GM21423 (cell line): ENCODE data around the gene SULT1B1.
"Not testable (repeated sequence)": the region's sequence is repeated elsewhere in the genome, so short reads cannot be mapped to it uniquely, and the experiment has no call there.

ENCODE experiments used
- ATAC-seq: cut with Tn5 transposase; IDR thresholded peaks from one replicate; pipeline ENCODE4 v1.9.1; 2021; ENCODE audit warnings: mild to moderate bottlenecking, moderate library complexity; ENCODE audit not compliant: unreplicated experiment

Gene SULT1B1

GRCh38 chr4:69760455-69760854, at the start of gene SULT1B1:
Gene SULT1B1, minus strand, starts transcription at chr4:69760620. Its CDS starts 5,403 bp downstream, at chr4:69755217.
- no peak for ATAC-seq

- no peak for ATAC-seq
Measured at GRCh38 chr4:69800599-69800998, 40.2 kb upstream of the SULT1B1 start.

GRCh38 chr4:69799337-69799736, 38.9 kb upstream of the SULT1B1 start:
- ATAC-seq, result no peak

- ATAC-seq, result no peak
Measured at GRCh38 chr4:69793732-69794131, 33.3 kb upstream of the SULT1B1 start.

- no peak for ATAC-seq
Measured at GRCh38 chr4:69787879-69788278, 27.5 kb upstream of the SULT1B1 start.

- no peak for ATAC-seq
Measured at GRCh38 chr4:69786547-69786946, 26.1 kb upstream of the SULT1B1 start.

GRCh38 chr4:69785211-69785831, 24.9 kb upstream of the SULT1B1 start:
- no peak for ATAC-seq

GRCh38 chr4:69782651-69783310, 22.4 kb upstream of the SULT1B1 start:
- ATAC-seq, result no peak

- no peak for ATAC-seq
Measured at GRCh38 chr4:69781458-69782418, 21.3 kb upstream of the SULT1B1 start.

- no peak for ATAC-seq
Measured at GRCh38 chr4:69780141-69780540, 19.7 kb upstream of the SULT1B1 start.

GRCh38 chr4:69776696-69777095, 16.3 kb upstream of the SULT1B1 start:
- ATAC-seq, result no peak

GRCh38 chr4:69775321-69775867, 15.0 kb upstream of the SULT1B1 start:
- no peak for ATAC-seq

GRCh38 chr4:69773484-69773883, 13.1 kb upstream of the SULT1B1 start:
- no peak for ATAC-seq

GRCh38 chr4:69768554-69768953, 8.1 kb upstream of the SULT1B1 start:
- not testable (repeated sequence) for ATAC-seq

- ATAC-seq, result no peak
Measured at GRCh38 chr4:69765751-69766150, 5.3 kb upstream of the SULT1B1 start.

GRCh38 chr4:69764311-69764710, 3.9 kb upstream of the SULT1B1 start:
- ATAC-seq, result no peak

GRCh38 chr4:69763233-69763632, 2.8 kb upstream of the SULT1B1 start:
- no peak for ATAC-seq

- no peak for ATAC-seq
Measured at GRCh38 chr4:69759189-69759604, 1.2 kb downstream of the SULT1B1 start.

GRCh38 chr4:69757464-69757863, 3.0 kb downstream of the SULT1B1 start:
- no peak for ATAC-seq

GRCh38 chr4:69754926-69755580, 5.4 kb downstream of the SULT1B1 start:
- no peak for ATAC-seq

- ATAC-seq, result no peak
Measured at GRCh38 chr4:69753686-69754085, 6.7 kb downstream of the SULT1B1 start.
